GM19455 (cell line): ENCODE results near the gene EIF5.

Source experiments
- ATAC-seq: cut with Tn5 transposase; IDR thresholded peaks from one replicate; pipeline ENCODE4 v1.9.1; 2021; ENCODE audit not compliant: unreplicated experiment

EIF5 gene

GRCh38 chr14:103308717-103309616 is 25.1 kb upstream of the EIF5 start:
- no peak for ATAC-seq

- ATAC-seq = no peak
Measured at GRCh38 chr14:103310576-103311095, 23.4 kb upstream of the EIF5 start.

GRCh38 chr14:103311171-103311997 is 22.7 kb upstream of the EIF5 start:
- ATAC-seq = no peak

GRCh38 chr14:103312006-103312635 is 21.9 kb upstream of the EIF5 start:
- ATAC-seq = no peak

- no peak for ATAC-seq
Measured at GRCh38 chr14:103313704-103314103, 20.3 kb upstream of the EIF5 start.

GRCh38 chr14:103314496-103315277 is 19.4 kb upstream of the EIF5 start:
- no peak for ATAC-seq

- no peak for ATAC-seq
Measured at GRCh38 chr14:103315351-103315911, 18.6 kb upstream of the EIF5 start.

- ATAC-seq = no peak
Measured at GRCh38 chr14:103315941-103316340, 18.1 kb upstream of the EIF5 start.

- no peak for ATAC-seq
Measured at GRCh38 chr14:103316721-103317121, 17.3 kb upstream of the EIF5 start.

GRCh38 chr14:103317251-103317650 is 16.8 kb upstream of the EIF5 start:
- ATAC-seq = no peak

- ATAC-seq = no peak
Measured at GRCh38 chr14:103317976-103318580, 16.0 kb upstream of the EIF5 start.

GRCh38 chr14:103318750-103319419 is 15.2 kb upstream of the EIF5 start:
- peak; percentile 48 for ATAC-seq

GRCh38 chr14:103319422-103319821 is 14.6 kb upstream of the EIF5 start:
- ATAC-seq = peak; percentile 84

- ATAC-seq = no peak
Measured at GRCh38 chr14:103326078-103326477, 8.0 kb upstream of the EIF5 start.

GRCh38 chr14:103328941-103329340 is 5.1 kb upstream of the EIF5 start:
- no peak for ATAC-seq

- no peak for ATAC-seq
Measured at GRCh38 chr14:103329401-103330347, 4.4 kb upstream of the EIF5 start.

- ATAC-seq = no peak
Measured at GRCh38 chr14:103330536-103330935, 3.5 kb upstream of the EIF5 start.
